Measurements from ENCODE around the gene ABT1. TPM values are rescaled to one million over a fixed set of nuclear protein-coding genes. Genes with fewer than 3 reads are reported as not detected.

ABT1 gene
- total RNA-seq, 2 donors from 2014 or later = 15.7 to 19.7 TPM

- no peak for DNase-seq (ENCODE audit: low spot score)
- TF ChIP-seq POLR2A (IDR thresholded peaks at IDR 0.05) (no peak), POLR2AphosphoS5 (IDR thresholded peaks at IDR 0.05) (no peak)
- TF ChIP-seq, protein P1, sequence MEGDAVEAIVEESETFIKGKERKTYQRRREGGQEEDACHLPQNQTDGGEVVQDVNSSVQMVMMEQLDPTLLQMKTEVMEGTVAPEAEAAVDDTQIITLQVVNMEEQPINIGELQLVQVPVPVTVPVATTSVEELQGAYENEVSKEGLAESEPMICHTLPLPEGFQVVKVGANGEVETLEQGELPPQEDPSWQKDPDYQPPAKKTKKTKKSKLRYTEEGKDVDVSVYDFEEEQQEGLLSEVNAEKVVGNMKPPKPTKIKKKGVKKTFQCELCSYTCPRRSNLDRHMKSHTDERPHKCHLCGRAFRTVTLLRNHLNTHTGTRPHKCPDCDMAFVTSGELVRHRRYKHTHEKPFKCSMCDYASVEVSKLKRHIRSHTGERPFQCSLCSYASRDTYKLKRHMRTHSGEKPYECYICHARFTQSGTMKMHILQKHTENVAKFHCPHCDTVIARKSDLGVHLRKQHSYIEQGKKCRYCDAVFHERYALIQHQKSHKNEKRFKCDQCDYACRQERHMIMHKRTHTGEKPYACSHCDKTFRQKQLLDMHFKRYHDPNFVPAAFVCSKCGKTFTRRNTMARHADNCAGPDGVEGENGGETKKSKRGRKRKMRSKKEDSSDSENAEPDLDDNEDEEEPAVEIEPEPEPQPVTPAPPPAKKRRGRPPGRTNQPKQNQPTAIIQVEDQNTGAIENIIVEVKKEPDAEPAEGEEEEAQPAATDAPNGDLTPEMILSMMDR (IDR thresholded peaks at IDR 0.05) = no peak
- 85% methylated on average over 7 of the region's 7 CpGs for WGBS
Observed at GRCh38 chr6:26627843-26628242, 31.1 kb downstream of the ABT1 start.

GRCh38 chr6:26629359-26629758 is 32.6 kb downstream of the ABT1 start:
- WGBS = 51% methylated on average over 1 of the region's 1 CpG

More at GRCh38 chr6:26627843-26628242, 31.1 kb downstream of the ABT1 start:
- no peaks in the 10 kb centered on the region for H3K9me3 ChIP-seq
- no peaks in the 10 kb centered on the region for H3K36me3 ChIP-seq
- no peaks in the 10 kb centered on the region for H3K4me1 ChIP-seq (replicated peaks)
- H3K27me3 ChIP-seq (replicated peaks; ENCODE audit: insufficient read depth) = no peaks in the 10 kb centered on the region
- intact Hi-C loops (cut with DNase I) = no loop called here
- no peak overlapping the region for H3K4me3 ChIP-seq
- H3K27ac ChIP-seq = no peak overlapping the region

DNA sequence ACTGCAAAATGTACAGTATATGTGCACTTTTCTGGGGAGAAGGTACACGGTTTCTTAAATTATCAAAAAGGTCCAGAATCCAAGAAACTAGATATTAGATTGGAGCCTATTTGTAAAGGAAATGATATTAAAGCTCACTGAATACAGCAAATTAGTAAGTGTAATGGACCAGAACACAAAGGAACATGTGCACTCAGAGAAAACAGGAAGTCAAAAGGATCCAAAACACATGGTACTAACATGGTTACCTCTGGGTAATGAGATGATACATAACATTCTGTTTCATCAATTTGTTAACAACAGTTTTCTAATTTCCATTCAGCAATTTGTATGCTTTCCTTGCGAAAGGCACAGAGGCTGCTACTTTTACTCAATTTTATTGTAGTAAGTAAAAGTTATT is 44.1 kb downstream of the ABT1 start:
- no peak for DNase-seq (ENCODE audit: low spot score)
- 95% methylated on average over 2 of the region's 2 CpGs for WGBS
- H3K9me3 ChIP-seq = no peaks in the 10 kb centered on the region
- no peaks in the 10 kb centered on the region for H3K4me1 ChIP-seq (replicated peaks)
- TF ChIP-seq POLR2AphosphoS5 (IDR thresholded peaks at IDR 0.05) = no peak
- no peak for TF ChIP-seq POLR2A (IDR thresholded peaks at IDR 0.05)
- TF ChIP-seq, protein P1 (IDR thresholded peaks at IDR 0.05) = no peak
- H3K27me3 ChIP-seq (replicated peaks; ENCODE audit: insufficient read depth) = no peaks in the 10 kb centered on the region
- peaks cover 0 to 10% of the 10 kb centered on the region in 2 donors for H3K36me3 ChIP-seq
- no peak overlapping the region for H3K27ac ChIP-seq
- no peak overlapping the region for H3K4me3 ChIP-seq
- intact Hi-C loops (cut with DNase I) = no loop called here

More at GRCh38 chr6:26629359-26629758, 32.6 kb downstream of the ABT1 start:
- TF ChIP-seq POLR2AphosphoS5 (IDR thresholded peaks at IDR 0.05) (no peak), POLR2A (IDR thresholded peaks at IDR 0.05) (no peak)
- TF ChIP-seq, protein P1 (IDR thresholded peaks at IDR 0.05) = no peak
- no peak overlapping the region for H3K4me3 ChIP-seq
- H3K27me3 ChIP-seq (replicated peaks; ENCODE audit: insufficient read depth) = no peaks in the 10 kb centered on the region
- H3K27ac ChIP-seq = no peak overlapping the region
- no peaks in the 10 kb centered on the region for H3K4me1 ChIP-seq (replicated peaks)
- intact Hi-C loops (cut with DNase I) = no loop called here
- no peak for DNase-seq (ENCODE audit: low spot score)
- no peaks in the 10 kb centered on the region for H3K36me3 ChIP-seq
- H3K9me3 ChIP-seq = no peaks in the 10 kb centered on the region

- no peaks in the 10 kb centered on the region for H3K36me3 ChIP-seq
- no peaks in the 10 kb centered on the region for H3K9me3 ChIP-seq
- TF ChIP-seq POLR2A (IDR thresholded peaks at IDR 0.05) = no peak
- TF ChIP-seq, protein P1 (IDR thresholded peaks at IDR 0.05) = no peak
- no peak for TF ChIP-seq POLR2AphosphoS5 (IDR thresholded peaks at IDR 0.05)
- no peaks in the 10 kb centered on the region for H3K4me1 ChIP-seq (replicated peaks)
- no peak overlapping the region for H3K4me3 ChIP-seq
- H3K27ac ChIP-seq = no peak overlapping the region
- WGBS = 97% methylated on average over 1 of the region's 1 CpG
- intact Hi-C loops (cut with DNase I) = no loop called here
- no peak for DNase-seq (ENCODE audit: low spot score)
- H3K27me3 ChIP-seq (replicated peaks; ENCODE audit: insufficient read depth) = no peaks in the 10 kb centered on the region
Observed at GRCh38 chr6:26646074-26646473, 49.3 kb downstream of the ABT1 start.

Other genes starting within 250 kb of the ABT1 start
- 10 to 100 TPM; 15.9 to 35.9 TPM for gene BTN3A2, start 231.8 kb upstream of the ABT1 start, total RNA-seq
- 10 to 100 TPM in 1 of 2 donors, 1 to 10 TPM in 1; 8.7 to 19.8 TPM for gene BTN2A2, start 213.8 kb upstream of the ABT1 start, total RNA-seq
- 10 to 100 TPM; 15.6 to 15.9 TPM for gene BTN3A1, start 194.7 kb upstream of the ABT1 start, total RNA-seq
- 10 to 100 TPM; 12.2 to 12.4 TPM for gene BTN3A3, start 156.4 kb upstream of the ABT1 start, total RNA-seq
- gene BTN2A1, start 139.0 kb upstream of the ABT1 start, total RNA-seq = 10 to 100 TPM; 11.5 to 24.1 TPM
- under 1 TPM in 1 of 2 donors, not detected in 1; 0.23 TPM for gene BTN1A1, start 96.7 kb upstream of the ABT1 start, total RNA-seq
- gene HMGN4, start 58.6 kb upstream of the ABT1 start, total RNA-seq = 10 to 100 TPM; 53.5 to 83.0 TPM
- gene ZNF322, start 62.8 kb downstream of the ABT1 start, total RNA-seq = 10 to 100 TPM; 25.2 to 31.7 TPM

Measured in prostate gland (tissue), 2 donors.